GM21515 (cell line): ENCODE results near the gene ZFYVE28.
A peak's percentile ranks its signal among the peaks of the same experiment; 100 is the strongest.

Experiments
- ATAC-seq: cut with Tn5 transposase; IDR thresholded peaks from one replicate; pipeline ENCODE4 v1.9.1; 2021; ENCODE audit not compliant: unreplicated experiment

The ZFYVE28 gene

DNA sequence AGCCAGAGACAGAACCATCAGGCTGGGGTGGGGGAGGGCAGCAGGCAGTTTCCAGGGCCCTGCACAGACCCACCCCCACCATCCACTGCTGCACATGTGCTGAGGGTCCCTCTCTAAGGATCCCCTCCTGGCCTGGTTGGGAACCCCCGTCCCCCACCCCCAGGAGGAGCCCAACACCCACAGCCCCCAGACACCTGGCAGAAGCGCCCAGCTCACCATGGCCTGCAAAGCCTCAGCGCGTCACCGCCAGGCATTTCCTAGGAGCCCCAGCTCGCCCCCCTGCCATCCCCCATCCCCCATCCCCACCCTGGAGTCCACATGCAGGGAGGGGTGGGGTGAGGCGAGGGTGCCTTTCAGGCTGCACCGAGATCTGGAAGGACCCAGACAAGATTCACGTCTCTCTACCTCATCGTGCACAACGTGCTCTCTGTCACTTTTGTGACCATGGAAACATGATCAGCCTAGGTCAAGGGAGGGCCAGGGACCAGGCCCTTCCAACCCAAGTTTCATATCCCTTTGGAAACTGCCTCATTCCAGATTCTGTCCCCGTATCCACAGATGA is 165.8 kb downstream of the ZFYVE28 start:
- ATAC-seq, result no peak

DNA sequence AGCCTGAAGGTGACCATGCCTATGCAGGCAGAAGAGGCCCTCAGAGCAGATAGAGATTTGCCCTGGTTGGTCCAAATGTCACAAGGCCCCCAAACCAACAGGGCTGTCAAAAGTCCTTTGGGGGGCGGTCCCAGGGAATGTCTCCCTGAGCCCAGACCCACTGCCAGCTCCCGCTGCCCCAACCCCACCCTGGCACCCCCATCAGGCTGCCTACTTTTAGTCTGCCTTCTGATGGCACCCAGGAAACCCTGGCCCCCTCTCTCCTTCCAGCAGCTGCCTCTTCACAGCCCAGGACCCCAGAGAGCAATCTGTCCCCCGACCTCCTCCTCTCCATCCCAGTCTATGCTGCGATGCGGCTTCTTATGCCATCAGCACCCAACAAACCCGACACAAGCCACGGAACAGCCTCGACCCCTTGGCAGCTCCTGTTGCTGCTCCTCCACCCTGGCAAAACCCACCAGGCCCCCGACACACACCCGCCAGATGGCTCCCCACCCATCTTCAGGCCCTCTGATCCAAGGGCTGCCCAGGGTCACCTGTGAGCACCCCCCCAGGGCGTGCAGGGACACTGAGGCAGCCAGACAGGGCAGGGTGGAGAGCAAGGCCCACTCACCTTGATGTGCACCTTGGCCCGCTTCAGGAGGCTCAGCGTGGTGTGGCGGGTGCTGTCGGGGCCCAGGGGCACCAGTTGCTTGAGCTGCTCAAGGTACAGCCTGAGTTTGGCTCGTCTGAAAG is 166.5 kb downstream of the ZFYVE28 start:
- no peak for ATAC-seq

DNA sequence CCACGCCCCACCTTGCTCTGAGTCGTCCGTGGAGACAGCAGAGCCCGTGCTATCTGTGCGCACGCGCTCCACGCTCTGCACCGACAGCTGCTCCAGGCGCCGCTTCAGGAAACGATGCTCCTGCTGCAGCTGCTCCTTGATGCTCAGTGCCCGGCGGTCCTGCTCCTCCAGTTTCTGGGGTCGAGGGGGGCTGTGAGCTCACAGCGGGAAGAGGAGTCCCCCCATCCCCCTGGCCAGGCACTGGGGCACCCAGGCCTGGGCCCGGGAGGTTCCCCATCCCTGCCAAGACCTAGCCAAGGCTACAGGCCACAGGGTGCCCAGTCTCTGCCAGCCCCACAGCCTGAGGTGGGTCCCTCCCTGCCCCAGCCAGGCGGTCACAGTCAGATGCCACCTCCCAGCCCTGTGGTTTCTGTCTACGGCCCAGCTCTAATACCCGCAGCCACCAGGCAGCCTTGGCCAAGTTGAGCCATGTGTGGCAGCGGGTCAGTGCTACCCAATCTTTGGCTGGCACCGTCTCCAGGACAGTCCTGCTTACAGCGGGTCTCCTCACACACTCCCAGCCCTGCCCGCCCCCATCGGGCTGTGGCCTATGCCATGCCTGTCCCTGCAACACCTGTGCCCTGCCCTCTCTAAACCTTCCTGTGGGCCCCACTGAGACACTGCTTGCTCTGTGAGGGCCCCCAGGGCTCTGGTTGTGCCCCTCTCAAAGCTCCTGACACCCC is 167.2 kb downstream of the ZFYVE28 start:
- no peak for ATAC-seq

DNA sequence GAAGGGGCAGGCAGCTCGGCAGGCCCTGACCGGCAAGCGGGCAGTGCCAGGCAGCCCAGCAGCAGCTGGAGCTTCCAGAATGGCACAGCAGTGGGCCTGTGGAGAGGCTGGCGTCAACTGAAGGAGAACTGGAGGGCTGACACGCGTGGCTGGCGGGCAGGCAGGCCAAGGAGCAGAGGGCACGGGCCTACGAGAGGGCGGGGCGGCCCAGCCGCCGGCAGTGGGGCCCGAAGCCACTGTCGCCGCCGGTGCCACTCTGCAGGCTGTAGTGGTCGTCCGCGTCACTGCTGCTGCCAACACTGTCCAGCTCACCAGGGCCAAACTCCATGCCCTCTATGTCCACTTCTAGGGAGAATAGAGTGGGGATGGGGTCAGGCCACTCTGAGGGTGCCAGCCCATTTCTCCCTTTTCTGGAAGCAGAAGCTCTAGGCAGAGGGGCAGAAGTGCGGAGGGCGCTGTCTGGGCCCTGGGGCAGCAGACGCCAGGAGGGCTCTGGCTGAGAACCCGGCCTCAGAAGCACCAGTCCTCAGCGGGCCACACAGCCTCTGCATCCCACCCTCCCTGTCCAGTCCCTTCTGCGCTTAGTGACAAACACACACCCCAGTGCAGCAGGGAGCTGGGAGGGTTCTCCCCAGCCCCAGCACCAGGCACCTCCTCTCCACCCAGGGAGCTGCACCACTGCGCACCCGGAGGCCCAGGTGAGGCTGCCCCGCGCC is 167.9 kb downstream of the ZFYVE28 start:
- no peak for ATAC-seq

DNA sequence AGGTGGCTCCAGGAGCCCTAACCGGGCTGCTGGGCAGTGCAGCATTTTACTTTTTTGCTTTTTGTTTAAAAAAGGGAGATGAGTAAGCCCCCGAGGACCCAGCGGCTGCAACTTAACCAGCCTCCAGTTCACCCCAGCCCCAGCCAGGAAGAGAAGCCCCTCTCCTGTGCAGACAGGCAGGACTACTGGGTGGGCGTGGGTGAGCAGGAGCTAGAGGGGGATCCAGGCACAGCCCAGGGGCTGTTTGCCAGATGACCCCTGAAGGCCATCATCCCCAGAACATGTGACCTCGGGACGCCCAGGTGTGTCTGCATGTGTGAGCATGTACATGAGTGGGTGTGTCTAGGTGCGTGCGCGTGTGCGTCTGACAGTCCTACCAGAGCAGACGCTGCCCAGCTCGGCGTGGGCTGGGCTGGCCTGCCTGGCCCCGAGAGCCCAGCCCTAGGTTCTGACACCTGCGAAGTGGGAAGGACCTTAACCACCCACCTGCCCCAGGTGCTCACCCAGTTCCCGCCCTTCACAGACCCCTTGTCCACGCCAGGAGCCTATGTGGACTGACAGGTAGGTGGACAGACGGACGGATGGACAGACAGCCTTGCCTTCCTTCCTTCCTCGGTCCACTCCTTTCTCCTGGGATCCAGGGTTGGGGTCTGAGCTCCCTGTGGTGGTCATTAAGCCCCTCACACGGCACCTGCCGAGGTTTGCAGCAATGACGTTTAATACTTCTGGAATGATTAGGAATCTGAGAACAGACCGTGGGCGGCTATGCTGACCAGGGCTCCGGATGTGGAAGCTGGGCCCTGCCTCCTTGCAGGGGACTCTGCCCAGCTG is 168.7 kb downstream of the ZFYVE28 start:
- no peak for ATAC-seq

DNA sequence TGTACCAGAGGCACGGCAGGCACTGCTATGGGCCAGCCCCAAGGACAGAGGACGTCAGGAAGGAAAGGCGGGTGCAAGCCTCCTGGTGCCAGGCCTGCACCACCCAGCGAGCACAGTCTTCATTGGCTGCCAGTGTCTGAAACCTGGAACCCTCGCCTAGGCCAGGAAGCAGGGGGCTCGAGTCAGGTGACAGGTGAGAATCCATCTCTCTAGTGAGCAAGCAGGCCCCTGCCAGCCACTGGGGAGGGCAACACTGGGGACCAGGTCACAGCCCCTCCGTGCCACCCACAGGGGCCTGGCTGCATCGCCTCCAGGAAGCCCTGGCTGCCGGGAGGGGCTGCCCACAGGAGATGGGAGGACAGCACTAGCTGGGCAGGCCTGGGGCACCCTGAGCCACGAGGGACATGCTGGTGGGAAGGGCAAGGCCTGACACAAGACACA is 169.6 kb downstream of the ZFYVE28 start:
- ATAC-seq, result no peak

DNA sequence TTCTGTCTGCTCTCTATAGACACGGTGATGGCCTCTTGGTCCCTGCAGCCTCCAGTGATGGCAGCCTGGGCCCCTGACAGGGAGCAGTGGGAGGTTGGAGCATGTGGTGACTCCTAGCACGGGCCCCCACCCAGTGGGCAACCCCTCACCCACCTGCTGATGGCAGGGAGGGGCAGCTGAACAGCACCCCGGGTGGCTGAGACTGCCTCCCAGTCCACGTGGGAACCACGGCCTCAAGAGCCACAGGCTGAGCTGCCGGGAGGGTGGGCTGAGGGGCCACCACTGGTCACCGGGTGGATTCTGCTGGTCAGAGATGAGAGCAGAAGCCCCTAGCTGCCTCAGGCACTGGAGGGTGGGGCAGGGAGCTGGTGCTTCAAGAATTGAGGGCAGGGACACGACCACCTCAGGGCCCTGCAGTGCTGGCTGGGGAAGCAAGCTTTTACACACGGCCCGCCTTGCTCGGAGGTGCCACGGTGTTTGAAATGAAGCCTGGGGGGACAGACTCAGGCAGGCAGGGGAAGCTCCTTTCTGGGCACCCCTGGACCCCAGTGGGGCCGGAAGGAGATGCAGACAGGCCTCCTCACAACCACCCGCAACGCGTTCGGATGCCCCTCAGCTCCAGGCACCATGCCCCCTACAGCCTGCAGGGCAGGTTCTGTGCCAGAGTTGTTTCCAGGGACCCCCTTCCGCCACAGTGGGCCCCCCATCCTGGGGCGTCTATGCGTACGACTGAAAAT is 170.2 kb downstream of the ZFYVE28 start:
- no peak for ATAC-seq

DNA sequence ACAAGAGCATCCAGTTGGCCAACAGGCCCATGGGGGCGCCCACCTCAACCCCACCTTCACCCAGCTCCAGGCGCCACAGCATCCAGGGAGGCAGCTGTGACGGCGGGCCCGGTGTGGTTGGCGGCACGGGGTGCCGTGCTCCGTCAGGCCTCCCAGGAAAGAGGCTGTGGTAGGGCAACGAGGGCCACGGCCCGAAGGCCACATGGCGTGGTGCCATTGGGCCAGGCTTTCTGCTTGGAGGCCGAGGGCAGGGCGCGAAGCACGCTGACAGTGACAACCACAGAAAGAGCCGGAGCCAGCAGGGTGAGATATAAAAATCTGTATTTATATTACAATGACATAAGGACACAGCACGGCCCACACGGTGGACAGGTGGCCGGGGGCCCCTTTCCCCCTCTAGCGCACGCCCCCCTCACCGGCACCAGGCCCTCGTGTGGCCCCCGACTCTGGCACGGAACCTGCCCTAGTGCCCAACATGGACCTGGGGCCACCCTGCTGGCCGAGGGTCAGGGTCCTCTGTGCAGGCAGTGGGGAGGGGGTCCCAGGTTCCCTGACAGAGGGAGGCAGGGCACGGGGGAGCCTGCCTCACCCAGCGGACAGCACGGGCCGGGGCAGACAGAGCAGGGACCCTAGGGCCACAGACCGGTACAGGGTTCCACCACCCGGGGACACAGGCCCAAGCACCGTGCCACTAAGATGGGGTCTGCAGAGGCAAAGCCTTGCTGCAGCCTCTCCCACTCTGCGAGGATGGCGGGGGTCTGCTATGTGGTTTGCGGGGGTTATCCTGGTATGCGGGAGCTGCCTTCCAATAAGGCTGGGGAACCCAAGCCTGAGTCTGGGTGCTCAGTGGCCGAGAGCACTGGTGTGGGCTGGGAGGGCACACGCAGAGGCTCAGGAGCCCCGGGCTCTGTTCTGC is 171.1 kb downstream of the ZFYVE28 start:
- ATAC-seq, result no peak

DNA sequence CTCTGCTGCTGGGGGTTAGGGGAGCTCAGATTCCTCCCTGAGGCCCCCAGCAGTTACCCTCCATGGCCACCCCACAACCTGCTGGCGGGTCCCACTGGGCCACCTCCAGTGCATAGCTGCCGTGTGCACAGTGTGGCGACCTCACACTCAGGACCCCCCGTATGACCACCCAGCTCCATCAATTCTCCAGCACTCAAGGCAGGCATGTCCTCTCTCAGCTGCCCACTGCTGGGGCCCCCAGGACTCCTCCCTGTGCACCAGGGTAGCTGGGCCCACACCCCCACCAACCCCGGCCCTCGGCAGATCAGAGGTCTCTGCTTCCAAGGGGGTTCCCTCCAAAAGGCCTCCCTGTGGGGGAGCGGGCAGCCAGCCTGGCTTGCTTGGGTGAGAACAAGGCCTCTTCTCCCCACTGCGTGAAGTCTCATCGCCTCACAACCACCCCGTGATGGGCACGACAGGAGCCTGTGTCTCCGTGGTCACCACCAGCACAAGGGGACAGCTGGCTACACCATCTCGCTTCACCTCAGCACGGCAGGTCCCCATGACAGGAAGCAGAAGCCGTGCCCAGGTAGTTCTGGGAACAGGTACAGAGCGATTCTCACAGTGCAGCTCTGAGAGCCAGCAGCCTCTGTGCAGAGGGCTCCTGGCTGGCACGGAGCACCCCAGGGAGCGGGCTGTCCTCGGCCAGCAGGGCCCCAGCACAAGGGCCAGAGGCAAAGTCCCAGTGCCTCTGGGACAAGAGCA is 171.9 kb downstream of the ZFYVE28 start:
- ATAC-seq, result no peak

DNA sequence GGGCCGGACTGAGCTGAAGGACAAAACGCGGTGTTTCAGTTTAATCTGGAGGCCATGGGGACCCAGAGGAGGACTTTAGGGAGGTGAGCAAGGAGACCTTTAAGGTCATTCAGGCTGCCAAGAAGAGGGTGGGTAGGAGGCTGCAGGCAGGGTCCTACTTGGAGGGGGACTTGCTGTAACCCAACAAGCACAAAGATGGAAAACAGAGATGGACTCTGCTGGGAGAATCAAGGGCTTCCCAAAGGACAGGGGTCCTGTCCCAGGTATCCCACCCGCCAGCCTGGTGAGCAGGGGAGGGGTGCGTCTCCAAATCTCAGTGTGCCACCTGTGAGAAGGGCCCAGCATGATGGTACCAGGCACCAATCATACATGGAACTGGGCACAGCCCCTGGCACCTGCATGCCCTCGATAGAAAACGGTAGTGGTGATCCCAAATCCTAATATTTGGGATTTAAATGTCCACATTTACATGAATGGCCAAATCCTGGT is 172.6 kb downstream of the ZFYVE28 start:
- no peak for ATAC-seq

DNA sequence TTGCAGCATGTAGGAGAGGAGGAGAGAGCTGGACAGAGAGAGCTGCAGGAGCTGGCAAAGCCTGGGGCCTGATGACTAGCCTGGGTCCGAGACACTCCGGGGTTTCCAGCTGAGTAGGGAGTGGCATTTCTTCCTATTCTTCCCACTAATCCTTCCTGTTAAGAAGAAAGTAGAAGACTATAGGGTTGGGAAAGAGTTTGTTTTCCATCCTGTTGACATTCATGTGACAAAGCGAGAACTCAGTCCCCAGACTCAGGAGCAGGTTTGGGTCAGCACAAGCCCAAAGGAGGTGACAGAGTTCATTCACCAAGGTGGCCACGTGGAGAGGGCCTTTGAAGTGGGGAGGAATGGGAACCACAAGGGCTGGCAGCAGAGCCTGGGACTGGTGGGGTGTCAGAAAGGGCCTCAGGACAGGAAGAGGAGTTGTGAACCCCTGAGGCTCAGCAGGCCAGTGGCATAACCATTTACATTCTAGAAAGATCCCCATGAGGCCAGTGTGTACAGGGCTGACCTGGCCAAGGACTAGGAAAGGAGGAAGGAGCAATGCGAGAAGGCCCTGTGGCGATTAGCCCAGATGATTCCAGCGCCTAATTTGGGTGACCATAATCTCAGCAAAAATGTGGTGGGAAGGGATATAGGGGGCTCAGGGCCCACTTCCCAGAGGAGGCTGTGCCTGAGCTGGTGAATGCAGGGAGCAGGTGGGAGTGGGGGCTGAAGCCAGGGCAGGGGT is 173.2 kb downstream of the ZFYVE28 start:
- no peak for ATAC-seq

DNA sequence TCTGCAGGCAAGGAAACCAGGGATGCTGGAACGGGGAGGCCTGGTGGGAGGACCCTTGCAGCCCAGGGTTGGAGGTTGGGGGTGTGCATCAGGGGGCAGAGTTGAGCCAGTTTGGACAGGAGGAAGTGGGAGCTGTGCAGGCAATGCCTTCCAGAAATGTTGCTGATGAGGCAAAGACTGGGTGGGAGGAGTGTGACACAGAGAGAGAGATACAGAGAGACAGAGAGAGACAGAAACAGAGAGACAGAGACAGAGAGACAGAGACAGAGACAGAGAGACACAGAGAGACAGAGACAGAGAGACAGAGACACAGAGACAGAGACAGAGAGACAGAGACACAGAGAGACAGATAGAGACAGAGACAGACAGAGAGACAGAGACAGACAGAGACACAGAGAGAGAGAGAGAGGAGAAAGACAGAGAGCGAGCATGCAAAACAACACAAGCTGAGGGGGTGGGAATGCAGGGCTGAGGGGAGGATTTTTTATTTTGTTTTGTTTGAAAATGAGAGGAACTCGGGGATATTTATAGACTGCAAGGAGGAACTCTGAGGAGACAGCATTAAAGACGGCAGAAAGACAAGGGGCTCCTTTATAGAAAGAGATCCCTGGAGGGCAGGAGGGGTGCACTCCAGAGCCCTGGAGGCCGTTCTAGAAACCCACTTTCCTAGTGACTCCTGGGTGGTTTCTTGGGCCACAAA is 174.6 kb downstream of the ZFYVE28 start:
- no peak for ATAC-seq

DNA sequence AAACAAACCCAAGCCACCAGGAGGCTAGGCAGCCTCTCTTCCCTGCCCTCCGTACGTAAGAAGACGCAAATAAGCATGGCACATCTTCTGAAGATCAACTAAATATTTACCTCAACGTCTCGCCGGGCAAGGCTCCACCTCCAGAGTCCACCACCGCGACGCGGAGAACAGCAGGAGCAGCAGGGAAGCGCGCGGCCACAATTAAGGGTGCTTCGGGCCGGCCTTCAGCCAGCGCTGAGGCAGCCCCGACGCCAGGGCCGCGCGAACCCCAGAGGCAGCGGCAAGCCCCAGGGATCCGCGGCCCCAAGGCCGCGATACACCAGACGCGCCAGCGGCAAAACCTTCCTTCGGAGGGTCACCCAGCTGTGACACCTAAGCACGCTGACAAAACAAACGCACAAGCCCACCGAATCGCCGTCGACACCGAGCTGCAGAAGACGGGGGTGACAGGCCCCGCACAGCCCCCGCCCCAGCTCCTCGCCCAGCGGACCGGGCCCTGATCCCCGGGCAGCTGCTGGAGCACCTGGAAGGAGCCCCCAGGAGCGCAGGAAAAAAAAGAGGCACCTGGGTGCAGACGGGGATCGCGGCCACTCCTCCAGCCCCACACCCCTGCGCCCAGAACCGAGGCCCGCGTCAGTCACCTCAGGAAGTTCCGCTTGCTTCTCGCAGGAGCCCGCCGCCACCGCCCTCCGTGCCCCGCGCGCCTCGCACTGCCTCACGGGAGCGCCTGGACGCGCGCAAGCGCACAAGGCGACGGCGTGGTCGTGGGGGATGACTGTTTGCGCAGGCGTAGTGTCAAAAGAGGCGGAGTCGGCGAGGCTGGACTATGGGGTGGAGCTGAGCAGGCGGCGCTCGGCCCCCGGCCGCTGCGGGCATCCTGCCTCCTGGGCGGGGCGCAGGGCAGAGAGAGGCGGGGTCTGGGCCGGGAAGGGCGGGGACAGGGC is 176.8 kb downstream of the ZFYVE28 start, which contains the start of the genes HAUS3 and POLN:
HAUS3 (minus strand) TSS at position 712 of the 944 bp plus-strand sequence. CDS start 1,175 bp downstream, outside the sequence.
POLN (minus strand) TSS at position 712 of the 944 bp plus-strand sequence. CDS start 12,890 bp downstream, outside the sequence.
- ATAC-seq, result peak; percentile 83

DNA sequence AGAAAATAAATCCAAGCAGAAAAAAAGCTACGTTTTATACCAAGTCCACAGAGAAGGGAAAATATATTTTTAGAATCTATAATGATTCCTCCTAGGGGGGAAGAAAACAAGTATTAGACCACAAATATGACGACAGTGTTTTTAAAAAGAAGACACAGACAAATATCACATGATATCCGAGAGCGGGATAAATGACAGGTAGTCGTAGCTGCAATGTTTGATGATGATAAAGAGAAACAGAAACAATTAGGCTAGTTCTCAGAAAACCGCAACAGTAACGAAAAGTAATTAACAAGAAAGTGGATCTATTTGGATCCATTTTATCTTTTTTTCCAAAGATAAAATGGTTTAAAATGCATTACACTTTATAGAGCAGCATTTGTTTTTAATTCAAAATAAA is 177.4 kb downstream of the ZFYVE28 start:
- ATAC-seq, result no peak

DNA sequence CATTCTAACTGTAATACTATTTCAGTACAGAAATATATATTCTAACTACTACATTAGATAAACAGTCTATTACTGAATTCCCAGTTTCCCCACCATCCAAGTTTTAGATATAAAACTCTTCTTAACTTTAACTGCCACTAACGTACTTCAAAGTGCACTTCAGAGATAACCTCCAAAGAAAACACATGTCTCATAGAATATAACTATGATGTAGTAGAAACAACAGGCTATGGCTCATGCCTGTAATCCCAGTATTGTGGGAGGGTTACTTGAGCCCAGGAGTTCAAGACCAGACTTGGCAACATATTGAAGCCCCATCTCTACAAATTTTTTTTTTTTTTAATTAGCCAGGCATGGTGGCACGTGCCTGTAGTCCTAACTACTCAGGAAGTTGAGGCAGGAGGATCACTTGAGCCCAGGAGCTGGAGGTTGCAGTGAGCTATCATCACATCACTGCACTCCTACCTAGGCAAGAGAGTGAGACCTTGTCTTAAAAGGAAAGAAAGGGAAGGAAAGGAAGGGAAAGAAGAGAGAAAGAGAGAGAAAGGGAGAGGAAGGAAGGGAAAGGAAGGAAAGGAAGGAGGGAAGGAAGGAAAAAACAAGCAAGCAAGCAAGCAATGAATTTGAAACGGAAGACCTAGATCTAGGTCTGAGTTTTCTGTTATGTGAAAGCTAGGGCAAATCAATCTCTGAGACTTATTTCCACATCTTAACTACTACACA is 181.3 kb downstream of the ZFYVE28 start:
- no peak for ATAC-seq
